Measurements from ENCODE around the gene CTCF. TPM values are rescaled to one million over a fixed set of nuclear protein-coding genes. Genes with fewer than 3 reads are reported as not detected.

The CTCF gene
- total RNA-seq, 1 donor from 2014 or later, result 69.8 TPM

DNA sequence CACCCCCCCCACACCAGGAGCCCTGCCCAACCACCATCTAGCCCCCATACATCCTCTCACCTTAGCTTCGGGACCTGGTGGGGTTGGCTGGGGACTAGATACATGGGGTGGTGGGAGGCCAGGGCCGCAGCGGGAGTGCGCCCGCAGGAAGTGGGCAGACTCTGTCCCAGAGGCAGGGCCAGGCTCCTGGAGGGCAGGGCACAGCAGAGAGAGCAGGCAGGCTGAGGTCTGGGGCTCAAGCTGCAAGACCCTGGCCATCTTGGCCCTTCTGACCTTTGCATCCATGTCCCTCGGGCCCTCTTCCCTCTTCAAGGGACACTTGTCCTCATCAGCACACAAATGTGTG lies 101.5 kb downstream of the CTCF start:
- Mint-ChIP-seq H3K27ac (no peak overlapping the region), H3K27me3 (no peaks in the 10 kb centered on the region), H3K4me1 (ENCODE audit: low read depth) (peaks cover 13% of the 10 kb centered on the region), H3K4me3 (ENCODE audit: low read depth) (peak overlapping the region; percentile 38), H3K36me3 (ENCODE audit: insufficient read depth) (peaks cover 4% of the 10 kb centered on the region), H3K9me3 (ENCODE audit: low read depth) (no peaks in the 10 kb centered on the region)
- TF ChIP-seq, protein P1, sequence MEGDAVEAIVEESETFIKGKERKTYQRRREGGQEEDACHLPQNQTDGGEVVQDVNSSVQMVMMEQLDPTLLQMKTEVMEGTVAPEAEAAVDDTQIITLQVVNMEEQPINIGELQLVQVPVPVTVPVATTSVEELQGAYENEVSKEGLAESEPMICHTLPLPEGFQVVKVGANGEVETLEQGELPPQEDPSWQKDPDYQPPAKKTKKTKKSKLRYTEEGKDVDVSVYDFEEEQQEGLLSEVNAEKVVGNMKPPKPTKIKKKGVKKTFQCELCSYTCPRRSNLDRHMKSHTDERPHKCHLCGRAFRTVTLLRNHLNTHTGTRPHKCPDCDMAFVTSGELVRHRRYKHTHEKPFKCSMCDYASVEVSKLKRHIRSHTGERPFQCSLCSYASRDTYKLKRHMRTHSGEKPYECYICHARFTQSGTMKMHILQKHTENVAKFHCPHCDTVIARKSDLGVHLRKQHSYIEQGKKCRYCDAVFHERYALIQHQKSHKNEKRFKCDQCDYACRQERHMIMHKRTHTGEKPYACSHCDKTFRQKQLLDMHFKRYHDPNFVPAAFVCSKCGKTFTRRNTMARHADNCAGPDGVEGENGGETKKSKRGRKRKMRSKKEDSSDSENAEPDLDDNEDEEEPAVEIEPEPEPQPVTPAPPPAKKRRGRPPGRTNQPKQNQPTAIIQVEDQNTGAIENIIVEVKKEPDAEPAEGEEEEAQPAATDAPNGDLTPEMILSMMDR (IDR thresholded peaks at IDR 0.05; ENCODE audit: unreplicated experiment), result no peak
- DNase-seq (ENCODE audit: low spot score, unreplicated experiment), result no peak

DNA sequence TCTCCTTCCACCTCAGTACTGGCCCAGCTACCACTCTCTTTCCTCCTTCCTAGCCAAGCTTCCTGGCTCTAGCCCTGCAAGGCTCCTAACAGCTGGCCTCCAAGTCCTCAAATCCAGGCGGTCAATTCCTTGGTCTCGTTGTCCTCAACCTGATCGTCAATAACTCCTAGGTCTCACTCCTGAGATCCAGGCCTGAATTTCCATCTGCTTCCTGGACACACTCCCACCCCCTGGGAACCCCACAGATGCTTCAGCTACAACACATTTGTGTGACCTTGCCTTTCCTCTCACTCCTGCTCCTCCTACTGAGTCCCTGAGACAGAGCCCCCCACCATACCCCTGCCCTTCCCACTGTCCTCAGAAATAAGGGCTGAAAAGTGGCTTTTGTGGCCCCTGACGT lies 101.9 kb downstream of the CTCF start:
- H3K4me1 Mint-ChIP-seq (ENCODE audit: low read depth), result peaks cover 9% of the 10 kb centered on the region
- peak overlapping the region; percentile 18 for H3K27ac Mint-ChIP-seq
- H3K36me3 Mint-ChIP-seq (ENCODE audit: insufficient read depth), result peaks cover 4% of the 10 kb centered on the region
- H3K9me3 Mint-ChIP-seq (ENCODE audit: low read depth), result no peaks in the 10 kb centered on the region
- H3K27me3 Mint-ChIP-seq, result no peaks in the 10 kb centered on the region
- TF ChIP-seq, protein P1 (IDR thresholded peaks at IDR 0.05; ENCODE audit: unreplicated experiment), result no peak
- no peak for DNase-seq (ENCODE audit: low spot score, unreplicated experiment)
- H3K4me3 Mint-ChIP-seq (ENCODE audit: low read depth), result peak overlapping the region; percentile 38

DNA sequence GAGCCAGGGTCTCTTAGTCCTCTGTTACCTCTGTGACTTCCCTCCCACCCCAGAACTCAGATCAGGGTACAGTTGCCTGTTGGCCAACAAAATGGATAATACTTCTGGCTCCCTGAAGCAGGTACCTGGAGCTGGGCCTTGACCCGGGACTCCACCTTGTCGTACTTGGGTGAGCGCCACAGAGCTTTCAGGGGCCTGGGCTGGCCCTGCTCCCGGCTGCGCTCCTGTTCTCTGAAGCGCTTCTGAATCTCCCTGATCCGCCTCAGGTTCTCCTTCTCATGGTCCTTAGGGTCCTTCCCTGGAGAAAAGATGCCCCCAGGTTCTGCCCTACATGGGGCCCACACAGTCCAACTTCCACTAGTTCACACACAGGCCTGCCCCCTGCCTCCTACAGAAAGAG lies 102.5 kb downstream of the CTCF start:
- peak overlapping the region; percentile 44 for H3K4me3 Mint-ChIP-seq (ENCODE audit: low read depth)
- no peaks in the 10 kb centered on the region for H3K9me3 Mint-ChIP-seq (ENCODE audit: low read depth)
- peaks cover 8% of the 10 kb centered on the region for H3K4me1 Mint-ChIP-seq (ENCODE audit: low read depth)
- peaks cover 4% of the 10 kb centered on the region for H3K36me3 Mint-ChIP-seq (ENCODE audit: insufficient read depth)
- H3K27me3 Mint-ChIP-seq, result no peaks in the 10 kb centered on the region
- DNase-seq (ENCODE audit: low spot score, unreplicated experiment), result no peak
- TF ChIP-seq, protein P1 (IDR thresholded peaks at IDR 0.05; ENCODE audit: unreplicated experiment), result no peak
- H3K27ac Mint-ChIP-seq, result no peak overlapping the region

DNA sequence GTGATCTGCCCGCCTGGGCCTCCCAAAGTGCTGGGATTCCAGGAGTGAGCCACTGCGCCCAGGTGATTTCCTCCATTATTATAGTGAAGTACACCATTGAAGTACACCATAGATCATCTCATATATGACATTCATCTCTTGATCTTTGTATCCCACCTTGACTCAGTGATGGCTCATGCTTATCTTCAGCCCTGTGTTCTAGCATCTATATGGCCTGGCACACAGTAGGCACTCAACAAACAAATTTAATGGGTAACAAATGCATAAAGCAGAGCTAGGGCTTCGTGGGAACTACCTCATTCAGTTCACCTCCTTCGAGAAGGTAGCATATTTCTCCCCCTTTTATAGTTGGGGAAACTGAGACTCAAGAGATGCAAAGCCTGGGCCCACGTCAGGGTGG lies 103.3 kb downstream of the CTCF start:
- Mint-ChIP-seq H3K27me3 (no peaks in the 10 kb centered on the region), H3K4me1 (ENCODE audit: low read depth) (peaks cover 8% of the 10 kb centered on the region), H3K27ac (no peak overlapping the region), H3K4me3 (ENCODE audit: low read depth) (peak overlapping the region; percentile 73), H3K9me3 (ENCODE audit: low read depth) (no peaks in the 10 kb centered on the region), H3K36me3 (ENCODE audit: insufficient read depth) (peaks cover 4% of the 10 kb centered on the region)
- DNase-seq (ENCODE audit: low spot score, unreplicated experiment), result no peak
- TF ChIP-seq, protein P1 (IDR thresholded peaks at IDR 0.05; ENCODE audit: unreplicated experiment), result no peak

DNA sequence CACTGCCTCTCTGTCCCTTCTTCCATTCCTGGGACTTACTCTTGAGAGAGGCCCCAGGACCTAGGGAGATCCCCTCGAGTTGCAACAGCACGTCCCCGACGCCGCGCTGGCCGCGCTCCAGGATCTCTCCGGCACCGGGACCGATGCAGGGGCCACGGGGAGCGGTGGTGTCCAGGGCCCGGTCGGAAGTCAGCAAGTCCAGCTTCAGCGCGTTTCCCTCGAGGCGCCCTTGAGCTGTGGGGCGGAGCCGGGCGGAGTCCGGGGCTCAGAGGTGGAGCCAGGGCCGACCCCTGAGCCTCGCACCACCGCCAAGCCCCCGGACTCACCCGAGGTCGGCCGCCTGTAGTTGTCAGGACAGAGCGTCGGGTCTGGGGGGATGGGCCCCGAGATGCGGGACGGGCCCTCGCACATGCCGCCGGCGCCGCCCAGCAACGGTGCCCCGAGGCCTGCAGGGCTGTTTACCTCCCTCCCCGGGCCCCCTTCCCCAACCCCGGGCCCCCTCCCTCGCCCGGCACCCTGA lies 103.8 kb downstream of the CTCF start:
- H3K27ac Mint-ChIP-seq, result no peak overlapping the region
- no peak for DNase-seq (ENCODE audit: low spot score, unreplicated experiment)

More for the DNA sequence above, 103.8 kb downstream of the CTCF start:
- peaks cover 7% of the 10 kb centered on the region for H3K4me1 Mint-ChIP-seq (ENCODE audit: low read depth)
- no peaks in the 10 kb centered on the region for H3K27me3 Mint-ChIP-seq
- H3K36me3 Mint-ChIP-seq (ENCODE audit: insufficient read depth), result peaks cover 4% of the 10 kb centered on the region
- H3K4me3 Mint-ChIP-seq (ENCODE audit: low read depth), result peak overlapping the region; percentile 73
- H3K9me3 Mint-ChIP-seq (ENCODE audit: low read depth), result no peaks in the 10 kb centered on the region
- TF ChIP-seq, protein P1 (IDR thresholded peaks at IDR 0.05; ENCODE audit: unreplicated experiment), result no peak

Data from progenitor cell of endocrine pancreas (in vitro differentiated cells).